Erythroblast (primary cell): ENCODE measurements around the gene PLOD3.

Experiments used
- GATA1 ChIP-seq: IDR thresholded peaks from 2 replicates; pipeline ENCODE4 v1.6.1; 2011; ENCODE audit warnings: low read depth, mild to moderate bottlenecking, control low read depth, low read length, moderate library complexity
- POLR2A ChIP-seq: IDR thresholded peaks from 2 replicates; pipeline ENCODE4 v1.6.1; 2011; ENCODE audit warnings: mild to moderate bottlenecking, low read length

- TF ChIP-seq POLR2A (no peak), GATA1 (no peak)
These were observed 15.4 kb downstream of the PLOD3 start for GRCh38 chr7:101201695-101202602.
